Neural crest cell (in vitro differentiated cells): ENCODE results near the gene FMNL3. TPM values are rescaled to one million over a fixed set of nuclear protein-coding genes. Genes with fewer than 3 reads are reported as not detected.
A peak's percentile ranks its signal among the peaks of the same experiment; 100 is the strongest.

Source experiments
- DNase-seq: peaks from one replicate; pipeline ENCODE4 v3.0.0; 2021; ENCODE audit warnings: low read depth, mixed read lengths, low spot score
- H3K27ac Mint-ChIP-seq: one replicate; pipeline ENCODE4 v1.8.0; 2021; ENCODE audit warnings: mild to moderate bottlenecking, mixed read lengths; ENCODE audit not compliant: unreplicated experiment
- H3K27me3 Mint-ChIP-seq: 2 replicates; pipeline ENCODE4 v1.8.0; 2021; ENCODE audit warnings: low read depth, mild to moderate bottlenecking, mixed read lengths
- H3K36me3 Mint-ChIP-seq: 2 replicates; pipeline ENCODE4 v1.8.0; 2021; ENCODE audit warnings: low read depth, mild to moderate bottlenecking, mixed read lengths
- H3K4me1 Mint-ChIP-seq: 2 replicates; pipeline ENCODE4 v1.8.0; 2021; ENCODE audit warnings: mixed read lengths
- H3K4me3 Mint-ChIP-seq: one replicate; pipeline ENCODE4 v1.8.0; 2021; ENCODE audit warnings: mild to moderate bottlenecking, mixed read lengths
- H3K9me3 Mint-ChIP-seq: 2 replicates; pipeline ENCODE4 v1.8.0; 2021; ENCODE audit warnings: mixed read lengths
- total RNA-seq: library from RNA; stranded (reverse); gene quantifications from 2 replicates; pipeline ENCODE4 v1.2.1, GENCODE V29; 2021
- TF ChIP-seq, protein P1 (sequence below): fragments of 200-600 bp; sonication (generic); conservative IDR thresholded peaks from 2 replicates; pipeline ENCODE4 v1.5.0; 2021; ENCODE audit warnings: antibody characterized with exemption, mild to moderate bottlenecking

FMNL3 gene
- total RNA-seq, 1 donor from 2014 or later = 38.9 TPM

DNA sequence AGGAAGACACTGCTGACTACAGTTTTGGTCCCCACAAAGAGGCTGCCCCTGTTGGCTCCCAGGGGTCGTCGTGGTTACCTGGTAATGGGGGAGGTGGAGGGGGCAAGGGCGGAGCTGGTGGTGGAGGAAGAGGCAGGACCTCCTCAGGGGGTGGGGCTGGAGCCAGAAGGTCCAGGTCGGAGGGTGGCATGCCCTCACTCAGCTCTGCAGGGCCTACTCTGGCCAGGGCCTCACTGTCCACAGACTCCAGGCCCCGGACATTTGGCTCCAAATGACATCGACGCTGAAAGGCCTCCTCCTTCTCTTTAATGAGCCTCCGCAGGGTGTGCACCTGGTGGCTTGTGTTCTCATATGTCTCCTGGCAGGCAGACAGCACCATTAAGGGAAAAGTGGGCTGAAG lies 55.4 kb downstream of the FMNL3 start:
- Mint-ChIP-seq H3K36me3 (peaks cover 8% of the 10 kb centered on the region), H3K4me3 (no peak overlapping the region), H3K27ac (peak overlapping the region; percentile 67), H3K27me3 (no peaks in the 10 kb centered on the region), H3K4me1 (no peaks in the 10 kb centered on the region), H3K9me3 (no peaks in the 10 kb centered on the region)
- DNase-seq = no peak
- TF ChIP-seq, protein P1, sequence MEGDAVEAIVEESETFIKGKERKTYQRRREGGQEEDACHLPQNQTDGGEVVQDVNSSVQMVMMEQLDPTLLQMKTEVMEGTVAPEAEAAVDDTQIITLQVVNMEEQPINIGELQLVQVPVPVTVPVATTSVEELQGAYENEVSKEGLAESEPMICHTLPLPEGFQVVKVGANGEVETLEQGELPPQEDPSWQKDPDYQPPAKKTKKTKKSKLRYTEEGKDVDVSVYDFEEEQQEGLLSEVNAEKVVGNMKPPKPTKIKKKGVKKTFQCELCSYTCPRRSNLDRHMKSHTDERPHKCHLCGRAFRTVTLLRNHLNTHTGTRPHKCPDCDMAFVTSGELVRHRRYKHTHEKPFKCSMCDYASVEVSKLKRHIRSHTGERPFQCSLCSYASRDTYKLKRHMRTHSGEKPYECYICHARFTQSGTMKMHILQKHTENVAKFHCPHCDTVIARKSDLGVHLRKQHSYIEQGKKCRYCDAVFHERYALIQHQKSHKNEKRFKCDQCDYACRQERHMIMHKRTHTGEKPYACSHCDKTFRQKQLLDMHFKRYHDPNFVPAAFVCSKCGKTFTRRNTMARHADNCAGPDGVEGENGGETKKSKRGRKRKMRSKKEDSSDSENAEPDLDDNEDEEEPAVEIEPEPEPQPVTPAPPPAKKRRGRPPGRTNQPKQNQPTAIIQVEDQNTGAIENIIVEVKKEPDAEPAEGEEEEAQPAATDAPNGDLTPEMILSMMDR = no peak

DNA sequence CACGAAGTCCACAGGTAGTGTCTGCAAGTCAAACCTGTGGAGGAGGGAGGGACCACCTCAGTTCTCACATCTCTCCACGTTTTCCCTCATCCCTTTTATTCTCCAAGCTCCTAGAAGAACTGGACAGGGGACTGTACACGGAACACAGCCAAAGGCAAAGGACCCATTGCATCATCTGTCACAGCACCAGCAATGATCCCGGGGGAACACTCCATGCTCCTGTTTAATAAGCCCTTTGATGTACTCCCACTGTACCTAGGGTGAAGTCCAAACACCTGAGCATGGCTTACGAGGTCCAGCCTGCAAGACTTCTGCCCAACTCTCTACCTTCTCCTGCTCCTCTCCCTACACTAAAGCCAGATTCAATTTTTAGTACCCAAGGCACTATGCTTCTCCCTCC lies 57.3 kb downstream of the FMNL3 start:
- H3K27ac Mint-ChIP-seq = peak overlapping the region; percentile 40
- no peak for DNase-seq
- peaks cover 8% of the 10 kb centered on the region for H3K36me3 Mint-ChIP-seq
- H3K4me1 Mint-ChIP-seq = peaks cover 4% of the 10 kb centered on the region
- no peak overlapping the region for H3K4me3 Mint-ChIP-seq
- no peaks in the 10 kb centered on the region for H3K27me3 Mint-ChIP-seq
- TF ChIP-seq, protein P1 = no peak
- no peaks in the 10 kb centered on the region for H3K9me3 Mint-ChIP-seq

DNA sequence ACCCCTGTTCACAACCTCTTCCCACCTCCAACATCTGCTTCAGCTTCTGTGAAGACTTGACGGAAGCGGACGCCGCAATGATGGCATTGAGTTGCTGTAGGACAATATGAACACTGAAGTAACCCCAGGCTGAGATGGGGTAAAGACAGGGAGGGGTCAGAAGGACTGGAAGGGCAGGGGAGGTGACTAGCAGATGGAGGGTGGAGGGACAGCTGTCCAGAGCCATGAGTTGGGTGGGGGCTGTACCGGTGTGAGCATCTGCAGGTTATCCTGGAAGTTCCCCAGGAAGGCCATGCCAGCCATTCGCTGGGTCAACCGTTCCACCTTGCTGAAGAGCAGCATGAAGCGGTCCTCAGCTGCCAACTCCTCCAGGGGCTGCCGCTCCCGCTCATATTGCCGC lies 57.8 kb downstream of the FMNL3 start:
- H3K27me3 Mint-ChIP-seq = no peaks in the 10 kb centered on the region
- TF ChIP-seq, protein P1 = no peak

DNA sequence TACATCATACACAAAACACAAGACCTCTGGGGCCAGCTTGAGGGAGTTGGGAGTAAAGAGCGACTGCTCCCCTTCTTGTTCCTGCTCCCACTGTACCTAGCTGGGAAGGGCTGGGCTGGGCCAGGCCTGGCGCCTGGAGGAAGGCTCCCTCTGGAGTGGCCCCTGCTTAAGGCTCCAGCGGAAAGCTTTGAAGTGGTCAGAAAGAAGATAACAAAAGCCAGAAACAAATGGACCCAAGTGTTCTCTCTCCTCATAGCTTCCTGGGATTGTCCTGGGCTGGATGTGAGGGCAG lies 58.5 kb downstream of the FMNL3 start:
- Mint-ChIP-seq H3K4me1 (peaks cover 9% of the 10 kb centered on the region), H3K27me3 (no peaks in the 10 kb centered on the region), H3K36me3 (peaks cover 7% of the 10 kb centered on the region), H3K4me3 (no peak overlapping the region), H3K9me3 (no peaks in the 10 kb centered on the region), H3K27ac (peak overlapping the region; percentile 91)
- no peak for DNase-seq
- TF ChIP-seq, protein P1 = no peak

More for the DNA sequence above, 57.8 kb downstream of the FMNL3 start:
- Mint-ChIP-seq H3K27ac (peak overlapping the region; percentile 91), H3K4me1 (peaks cover 8% of the 10 kb centered on the region), H3K4me3 (no peak overlapping the region), H3K9me3 (no peaks in the 10 kb centered on the region), H3K36me3 (peaks cover 8% of the 10 kb centered on the region)
- no peak for DNase-seq

DNA sequence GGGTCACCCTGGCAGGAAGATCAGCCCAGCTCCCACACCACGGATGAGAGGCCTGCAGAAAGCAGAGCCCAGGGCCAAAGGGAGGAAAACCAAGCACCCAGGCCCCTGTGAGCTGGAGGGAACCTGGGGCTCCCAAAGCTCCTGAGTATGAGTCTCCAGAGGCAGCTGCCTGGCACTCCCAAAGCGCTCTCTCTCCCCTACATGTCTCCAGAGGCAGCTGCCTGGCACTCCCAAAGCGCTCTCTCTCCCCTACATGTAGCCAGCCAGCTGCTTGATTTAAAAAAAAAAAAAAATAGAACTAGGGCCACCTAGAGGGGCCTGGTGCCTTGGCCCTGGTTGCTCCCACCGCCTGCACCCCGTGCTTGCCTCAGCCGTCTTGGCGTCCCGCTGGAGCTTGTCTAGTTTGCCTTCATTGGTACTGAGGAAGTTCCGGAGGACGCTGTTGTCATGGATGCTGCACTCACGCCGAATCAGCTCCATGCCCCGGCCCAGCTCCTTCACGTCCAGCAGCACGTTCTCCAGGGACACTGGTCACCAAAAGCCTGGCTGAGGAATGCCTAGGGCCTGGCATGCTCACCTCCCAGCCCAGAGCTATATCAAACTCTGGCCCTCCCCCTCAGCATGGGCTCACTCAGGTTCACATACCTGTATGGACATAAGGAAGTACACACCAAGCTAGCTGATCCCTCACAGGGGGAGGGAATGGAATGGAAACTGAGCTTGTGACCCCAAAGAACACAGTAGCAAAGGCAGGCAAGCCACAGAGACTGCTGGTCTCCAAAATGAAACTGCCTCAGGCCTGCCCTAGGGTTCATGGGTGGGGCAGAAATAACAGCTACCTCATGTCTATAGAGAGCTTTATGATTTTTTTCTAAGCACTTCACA lies 59.1 kb downstream of the FMNL3 start:
- TF ChIP-seq, protein P1 = no peak
- Mint-ChIP-seq H3K27me3 (no peaks in the 10 kb centered on the region), H3K36me3 (peaks cover 5% of the 10 kb centered on the region), H3K9me3 (no peaks in the 10 kb centered on the region), H3K4me3 (no peak overlapping the region), H3K27ac (no peak overlapping the region), H3K4me1 (peaks cover 9% of the 10 kb centered on the region)
- DNase-seq = no peak
